HG03039 (cell line): ENCODE results near the gene FBF1.
A peak's percentile ranks its signal among the peaks of the same experiment; 100 is the strongest.
"Not testable (repeated sequence)": the region's sequence is repeated elsewhere in the genome, so short reads cannot be mapped to it uniquely, and the experiment has no call there.

Source experiments
- ATAC-seq: cut with Tn5 transposase; IDR thresholded peaks from one replicate; pipeline ENCODE4 v1.9.1; 2021; ENCODE audit warnings: mild to moderate bottlenecking, moderate library complexity; ENCODE audit not compliant: unreplicated experiment

The FBF1 gene

GRCh38 chr17:75940727-75941441, at the start of gene FBF1:
Gene FBF1, minus strand, starts transcription at chr17:75941042. Its CDS starts 2,893 bp downstream, at chr17:75938149.
- ATAC-seq, result peak; percentile 86

GRCh38 chr17:75987041-75987440, 46.2 kb upstream of the FBF1 start:
- no peak for ATAC-seq

- no peak for ATAC-seq
Measured at GRCh38 chr17:75985986-75986385, 45.1 kb upstream of the FBF1 start.

GRCh38 chr17:75983501-75984181, 42.8 kb upstream of the FBF1 start:
- no peak for ATAC-seq

- no peak for ATAC-seq
Measured at GRCh38 chr17:75981019-75981615, 40.3 kb upstream of the FBF1 start.

- ATAC-seq, result no peak
Measured at GRCh38 chr17:75980188-75981018, 39.6 kb upstream of the FBF1 start.

- ATAC-seq, result peak; percentile 22
Measured at GRCh38 chr17:75979705-75980187, 38.9 kb upstream of the FBF1 start.

GRCh38 chr17:75978938-75979704, 38.3 kb upstream of the FBF1 start, which contains the start of the genes ACOX1 and TEN1:
Gene ACOX1, minus strand, starts transcription at chr17:75979166. Its CDS starts 93 bp downstream, at chr17:75979073.
Gene TEN1, plus strand, starts transcription at chr17:75979240. Its CDS starts 6,953 bp downstream, at chr17:75986193.
- peak; percentile 87 for ATAC-seq

GRCh38 chr17:75976175-75976848, 35.5 kb upstream of the FBF1 start:
- no peak for ATAC-seq

- ATAC-seq, result no peak
Measured at GRCh38 chr17:75975757-75976174, 34.9 kb upstream of the FBF1 start.

- not testable (repeated sequence) for ATAC-seq
Measured at GRCh38 chr17:75975187-75975586, 34.3 kb upstream of the FBF1 start.

- no peak for ATAC-seq
Measured at GRCh38 chr17:75970626-75971025, 29.8 kb upstream of the FBF1 start.

- ATAC-seq, result no peak
Measured at GRCh38 chr17:75970011-75970523, 29.2 kb upstream of the FBF1 start.

GRCh38 chr17:75969044-75969443, 28.2 kb upstream of the FBF1 start:
- not testable (repeated sequence) for ATAC-seq

- ATAC-seq, result no peak
Measured at GRCh38 chr17:75965468-75965867, 24.6 kb upstream of the FBF1 start.

GRCh38 chr17:75959839-75960511, 19.1 kb upstream of the FBF1 start:
- ATAC-seq, result no peak

GRCh38 chr17:75959051-75959838, 18.4 kb upstream of the FBF1 start:
- no peak for ATAC-seq
